Mammary epithelial cell (primary cell): ENCODE results near the gene HNRNPA3.
"Not testable (repeated sequence)": the region's sequence is repeated elsewhere in the genome, so short reads cannot be mapped to it uniquely, and the experiment has no call there.

Source experiments
- EZH2 ChIP-seq: IDR thresholded peaks from 2 replicates; pipeline ENCODE4 v1.6.1; 2012; ENCODE audit warnings: low read length, inconsistent platforms, borderline replicate concordance
- TF ChIP-seq, protein P1 (sequence below), 2 donors: IDR thresholded peaks in 1 of 2; conservative IDR thresholded peaks in 1 of 2; 2 replicates each; pipeline ENCODE4 v1.5.1; 2011 to 2012; ENCODE audit warnings: inconsistent platforms in 2 of 2, low read length in 2 of 2, mild to moderate bottlenecking in 2 of 2, control low read depth in 1 of 2, low read depth in 1 of 2; ENCODE audit not compliant: insufficient read depth in 1 of 2; ENCODE audit errors: extremely low read depth in 1 of 2

DNA sequence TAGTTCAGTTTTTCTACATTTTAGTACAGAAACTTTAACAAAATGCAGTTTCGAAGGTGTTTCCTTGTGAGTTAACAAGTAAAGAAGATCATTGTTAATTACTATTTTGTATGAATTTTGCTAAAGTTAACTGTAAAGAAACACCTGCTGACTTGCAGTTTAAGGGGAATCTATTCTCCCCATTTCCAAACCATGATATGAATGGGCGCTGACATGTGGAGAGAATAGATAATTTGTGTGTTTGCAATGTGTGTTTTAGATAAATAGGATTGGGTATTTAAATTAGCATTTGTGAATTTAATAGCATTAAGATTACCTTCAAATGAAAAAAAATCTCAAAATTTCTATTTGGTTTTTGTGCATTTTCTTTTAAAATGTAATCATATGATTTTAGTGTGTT, 7.2 kb downstream of the HNRNPA3 start:
- TF ChIP-seq, protein P1, sequence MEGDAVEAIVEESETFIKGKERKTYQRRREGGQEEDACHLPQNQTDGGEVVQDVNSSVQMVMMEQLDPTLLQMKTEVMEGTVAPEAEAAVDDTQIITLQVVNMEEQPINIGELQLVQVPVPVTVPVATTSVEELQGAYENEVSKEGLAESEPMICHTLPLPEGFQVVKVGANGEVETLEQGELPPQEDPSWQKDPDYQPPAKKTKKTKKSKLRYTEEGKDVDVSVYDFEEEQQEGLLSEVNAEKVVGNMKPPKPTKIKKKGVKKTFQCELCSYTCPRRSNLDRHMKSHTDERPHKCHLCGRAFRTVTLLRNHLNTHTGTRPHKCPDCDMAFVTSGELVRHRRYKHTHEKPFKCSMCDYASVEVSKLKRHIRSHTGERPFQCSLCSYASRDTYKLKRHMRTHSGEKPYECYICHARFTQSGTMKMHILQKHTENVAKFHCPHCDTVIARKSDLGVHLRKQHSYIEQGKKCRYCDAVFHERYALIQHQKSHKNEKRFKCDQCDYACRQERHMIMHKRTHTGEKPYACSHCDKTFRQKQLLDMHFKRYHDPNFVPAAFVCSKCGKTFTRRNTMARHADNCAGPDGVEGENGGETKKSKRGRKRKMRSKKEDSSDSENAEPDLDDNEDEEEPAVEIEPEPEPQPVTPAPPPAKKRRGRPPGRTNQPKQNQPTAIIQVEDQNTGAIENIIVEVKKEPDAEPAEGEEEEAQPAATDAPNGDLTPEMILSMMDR (conservative IDR thresholded peaks at IDR 0.05 in 1 of 2, IDR thresholded peaks at IDR 0.05 in 1 of 2; ENCODE audit: extremely low read depth in 1 of 2, insufficient read depth in 1 of 2, low read depth in 1 of 2, low read length in 2 of 2): not testable (repeated sequence)
- TF ChIP-seq EZH2: not testable (repeated sequence)
